Dedifferentiated amniotic fluid mesenchymal stem cell (primary cell): ENCODE data around the gene LY6G6C.

Experiments used
- DNase-seq: peaks from one replicate; pipeline ENCODE4 v3.0.0-alpha.2; 2016; ENCODE audit errors: extremely low spot score

Gene LY6G6C

GRCh38 chr6:31721351-31722020 lies at the start of gene LY6G6C:
Gene LY6G6C (minus strand): TSS chr6:31721746. CDS start chr6:31721679, 67 bp downstream.
- no peak for DNase-seq

GRCh38 chr6:31770860-31771259 lies 49.3 kb upstream of the LY6G6C start:
- DNase-seq = no peak

GRCh38 chr6:31769684-31770371 lies 48.3 kb upstream of the LY6G6C start:
- DNase-seq = no peak

GRCh38 chr6:31768363-31769257 lies 47.1 kb upstream of the LY6G6C start:
- no peak for DNase-seq

- DNase-seq = no peak
Observed at GRCh38 chr6:31767096-31767645, 45.6 kb upstream of the LY6G6C start.

GRCh38 chr6:31765910-31766794 lies 44.6 kb upstream of the LY6G6C start:
- no peak for DNase-seq

GRCh38 chr6:31765559-31765909 lies 44.0 kb upstream of the LY6G6C start:
- DNase-seq = no peak

- DNase-seq = no peak
Observed at GRCh38 chr6:31764198-31764597, 42.7 kb upstream of the LY6G6C start.

GRCh38 chr6:31763619-31763940 lies 42.0 kb upstream of the LY6G6C start:
- peak; percentile 73 for DNase-seq

- no peak for DNase-seq
Observed at GRCh38 chr6:31762878-31763618, 41.5 kb upstream of the LY6G6C start.

- no peak for DNase-seq
Observed at GRCh38 chr6:31762356-31762755, 40.8 kb upstream of the LY6G6C start, which contains the start of gene SAPCD1. Gene SAPCD1 (plus strand): TSS chr6:31762656. CDS start chr6:31763055, 399 bp downstream.

GRCh38 chr6:31761343-31761742 lies 39.8 kb upstream of the LY6G6C start:
- DNase-seq = no peak

GRCh38 chr6:31760790-31761189 lies 39.2 kb upstream of the LY6G6C start:
- no peak for DNase-seq

- no peak for DNase-seq
Observed at GRCh38 chr6:31758281-31758680, 36.7 kb upstream of the LY6G6C start.

- DNase-seq = no peak
Observed at GRCh38 chr6:31752739-31753319, 31.3 kb upstream of the LY6G6C start.

- no peak for DNase-seq
Observed at GRCh38 chr6:31750411-31751022, 29.0 kb upstream of the LY6G6C start.

- no peak for DNase-seq
Observed at GRCh38 chr6:31749301-31750036, 27.9 kb upstream of the LY6G6C start.

- DNase-seq = no peak
Observed at GRCh38 chr6:31744422-31744821, 22.9 kb upstream of the LY6G6C start.

GRCh38 chr6:31742894-31743293 lies 21.3 kb upstream of the LY6G6C start:
- no peak for DNase-seq
